Erythroblast (primary cell): ENCODE results near the gene ALG6.

Experiments
- GATA1 ChIP-seq: IDR thresholded peaks from 2 replicates; pipeline ENCODE4 v1.6.1; 2011; ENCODE audit warnings: low read depth, mild to moderate bottlenecking, control low read depth, low read length, moderate library complexity
- POLR2A ChIP-seq: IDR thresholded peaks from 2 replicates; pipeline ENCODE4 v1.6.1; 2011; ENCODE audit warnings: mild to moderate bottlenecking, low read length

GRCh38 chr1:63405021-63405420 lies 37.6 kb downstream of the ALG6 start:
- no peak for TF ChIP-seq POLR2A
- no peak for TF ChIP-seq GATA1
